K562 (cell line): Measurements from ENCODE around the gene NELFA. TPM values are rescaled to one million over a fixed set of nuclear protein-coding genes. Genes with fewer than 3 reads are reported as not detected.

Experiments used
- ATAC-seq: fragments of 200-7000 bp; cut with Tn5 transposase; 3 replicates; pipeline ENCODE4 v1.9.1; 2020; ENCODE audit warnings: moderate library complexity
- BruUV-seq: library from RNA; stranded (reverse); fragments of 400-500 nt; replicated peaks from 2 replicates; lab custom pipeline; 2021; lab: Mats Ljungman, UMichigan
- CTCF ChIA-PET: fragments of 300-600 bp; formaldehyde crosslinking; extraction: SDS; loops from one replicate; lab custom pipeline; 2021; ENCODE audit warnings: low intra/inter-chr PET ratio; lab: Yijun Ruan, JAX
- POLR2A ChIA-PET: fragments of 300-600, 350-650 bp; sonication (Branson Sonifier 250); formaldehyde crosslinking; extraction: SDS; loops from one replicate; lab custom pipeline; 2021; ENCODE audit warnings: antibody characterized with exemption, inconsistent platforms; lab: Yijun Ruan, JAX
- DNase-seq, 4 experiments: peaks; one replicate each; pipeline versions ENCODE4 v3.0.0 to v3.0.0-alpha.2; 2011 to 2018; ENCODE audit warnings: low spot score in 3 of 4, mixed read lengths in 3 of 4; ENCODE audit errors: extremely low read depth in 1 of 4
- FAIRE-seq: peaks from 2 replicates; lab custom pipeline; 2011; peaks lifted over from hg19 to GRCh38; lab: Jason Lieb, UNC
- H2AFZ ChIP-seq: 2 replicates; pipeline ENCODE4 v1.6.0; 2011; ENCODE audit warnings: low read depth, low read length, control low read depth, inconsistent platforms
- H3K27ac ChIP-seq: fragments of 200-600 bp; 3 replicates; pipeline ENCODE4 v1.8.0; 2011; ENCODE audit warnings: low read depth, mild to moderate bottlenecking, control low read depth, inconsistent platforms, low read length, moderate library complexity, mixed read lengths; ENCODE audit errors: extremely low read depth
- H3K27me3 ChIP-seq, 2 experiments: fragments of 300-600 bp in 1 of 2; 2 replicates in 1 of 2; 3 replicates in 1 of 2; pipeline versions ENCODE4 v1.6.0 to v1.8.0; 2011; ENCODE audit warnings: inconsistent platforms in 2 of 2, low read length in 2 of 2, mild to moderate bottlenecking in 1 of 2, mixed read lengths in 1 of 2, moderate library complexity in 1 of 2; ENCODE audit not compliant: control insufficient read depth in 2 of 2, insufficient read depth in 2 of 2
- H3K36me3 ChIP-seq: fragments of 300-600 bp; 3 replicates; pipeline ENCODE4 v1.8.0; 2011; ENCODE audit warnings: mild to moderate bottlenecking, low read length, inconsistent platforms; ENCODE audit not compliant: control insufficient read depth, insufficient read depth
- H3K4me1 ChIP-seq, 2 experiments: fragments of 200-600 bp in 1 of 2; replicated peaks in 1 of 2; 2 replicates in 1 of 2; 3 replicates in 1 of 2; pipeline versions ENCODE4 v1.5.1 to v1.8.0; 2011; ENCODE audit warnings: inconsistent platforms in 2 of 2, low read length in 2 of 2, mild to moderate bottlenecking in 1 of 2, mixed read lengths in 1 of 2, moderate library complexity in 1 of 2; ENCODE audit not compliant: control insufficient read depth in 2 of 2, insufficient read depth in 2 of 2
- H3K4me2 ChIP-seq: 2 replicates; pipeline ENCODE4 v1.6.1; 2011; ENCODE audit warnings: low read length, control low read depth, inconsistent platforms, mixed read lengths; ENCODE audit not compliant: insufficient read depth
- H3K4me3 ChIP-seq: fragments of 200-600 bp; sonication (generic), shearing (Covaris generic); 2 replicates; pipeline ENCODE4 v1.5.1; 2016; ENCODE audit warnings: control low read depth, inconsistent platforms
- H3K79me2 ChIP-seq: fragments of 200-600 bp; 3 replicates; pipeline ENCODE4 v1.8.0; 2011; ENCODE audit warnings: low read length, inconsistent platforms; ENCODE audit not compliant: control insufficient read depth, insufficient read depth
- H3K9ac ChIP-seq, 2 experiments: 2 replicates each; pipeline versions ENCODE4 v1.6.0 to v1.6.1; 2011; ENCODE audit warnings: low read depth in 2 of 2, low read length in 2 of 2, control low read depth in 1 of 2, inconsistent platforms in 1 of 2, mild to moderate bottlenecking in 1 of 2, mixed read lengths in 1 of 2; ENCODE audit not compliant: insufficient read depth in 1 of 2
- H3K9me1 ChIP-seq: one replicate; pipeline ENCODE4 v1.6.0; 2011; ENCODE audit warnings: inconsistent platforms, mild to moderate bottlenecking, low read length, moderate library complexity; ENCODE audit not compliant: control insufficient read depth, insufficient read depth
- H3K9me3 ChIP-seq: replicated peaks from 2 replicates; pipeline ENCODE4 v1.5.1; 2011; ENCODE audit warnings: low read depth, low read length, inconsistent platforms; ENCODE audit not compliant: control insufficient read depth, insufficient read depth
- H4K20me1 ChIP-seq: replicated peaks from 2 replicates; pipeline ENCODE4 v1.6.1; 2011; ENCODE audit warnings: low read length, inconsistent platforms, mixed read lengths; ENCODE audit not compliant: control insufficient read depth, insufficient read depth
- ARHGAP35 ChIP-seq: fragments of 450-650 bp; IDR thresholded peaks from 2 replicates; pipeline ENCODE4 v1.6.1; 2018; ENCODE audit not compliant: partially characterized antibody
- BRD9 ChIP-seq: fragments of 450-650 bp; IDR thresholded peaks from 2 replicates; pipeline ENCODE4 v1.6.1; 2018; ENCODE audit warnings: low read depth; ENCODE audit not compliant: partially characterized antibody
- CHCHD3 ChIP-seq: fragments of 250-450 bp; sonication (Bioruptor Pico); IDR thresholded peaks from 2 replicates; pipeline ENCODE4 v2.1.2; 2022; ENCODE audit warnings: mild to moderate bottlenecking
- FOXA3 ChIP-seq, 2 experiments: fragments of 450-650 bp in 1 of 2; sonication (generic) in 1 of 2; formaldehyde crosslinking; IDR thresholded peaks in 1 of 2; conservative IDR thresholded peaks in 1 of 2; 2 replicates each; pipeline versions ENCODE4 v1.4.0 to v1.8.0; 2020 to 2022; ENCODE audit warnings: mild to moderate bottlenecking in 2 of 2, missing genetic modification reagents in 1 of 2
- KDM5B ChIP-seq: fragments of 200-600 bp; sonication (generic); IDR thresholded peaks from 2 replicates; pipeline ENCODE4 v1.6.1; 2012; ENCODE audit warnings: low read depth, mild to moderate bottlenecking, moderate library complexity, low read length, control low read depth, inconsistent platforms; ENCODE audit not compliant: insufficient replicate concordance
- MECOM ChIP-seq: fragments of 250-450 bp; sonication (Bioruptor Pico); IDR thresholded peaks from 2 replicates; pipeline ENCODE4 v1.8.0; 2022; ENCODE audit warnings: inconsistent platforms
- MTA1 ChIP-seq: fragments of 450-650 bp; IDR thresholded peaks from 2 replicates; pipeline ENCODE4 v1.6.1; 2017; ENCODE audit warnings: borderline replicate concordance
- MXI1 ChIP-seq: IDR thresholded peaks from 2 replicates; pipeline ENCODE4 v1.6.1; 2011; ENCODE audit warnings: low read depth, mild to moderate bottlenecking, improper control_type of control experiment, low read length
- PHF21A ChIP-seq: fragments of 450-650 bp; IDR thresholded peaks from 2 replicates; pipeline ENCODE4 v1.6.1; 2017; ENCODE audit warnings: low read depth, borderline replicate concordance
- POLR2G ChIP-seq: fragments of 200-400 bp; formaldehyde crosslinking; IDR thresholded peaks from 2 replicates; pipeline ENCODE4 v1.6.1; 2017; ENCODE audit warnings: low read depth, mild to moderate bottlenecking, antibody characterized with exemption, low read length, moderate library complexity
- RBM22 ChIP-seq: fragments of 200-400 bp; formaldehyde crosslinking; IDR thresholded peaks from 2 replicates; pipeline ENCODE4 v1.6.1; 2018; ENCODE audit warnings: low read length, low read depth; ENCODE audit not compliant: poor library complexity, severe bottlenecking
- SMARCE1 ChIP-seq: fragments of 450-650 bp; IDR thresholded peaks from 2 replicates; pipeline ENCODE4 v1.7.1; 2016; ENCODE audit warnings: mild to moderate bottlenecking
- ZNF146 ChIP-seq: IDR thresholded peaks from one replicate; pipeline ENCODE4 v1.6.1; 2018; ENCODE audit warnings: missing compliant biosample characterization; ENCODE audit not compliant: unreplicated experiment
- ZNF445 ChIP-seq: fragments of 250-450 bp; sonication (Bioruptor Pico); IDR thresholded peaks from 2 replicates; pipeline ENCODE4 v1.4.0; 2020; ENCODE audit warnings: low read depth, mild to moderate bottlenecking, moderate library complexity
- ZNF764 ChIP-seq: fragments of 250-450 bp; sonication (Bioruptor Pico); IDR thresholded peaks from 2 replicates; pipeline ENCODE4 v1.4.0; 2020; ENCODE audit warnings: low read depth, mild to moderate bottlenecking, moderate library complexity
- WGBS: fragments of 100-300 bp; shearing (Covaris generic); methylation state at CpG from one replicate; pipeline ENCODE4 v1.1.6; 2016; ENCODE audit warnings: low coverage, mixed read lengths; ENCODE audit not compliant: insufficient coverage; ENCODE audit errors: missing lambda C conversion rate; 5-methylcytosine and 5-hydroxymethylcytosine counted together
- in situ Hi-C: fragments of 300-500 bp; cut with MboI; formaldehyde crosslinking; loops from 4 replicates; pipeline ENCODE4 v1.15.0; 2018; ENCODE audit warnings: inconsistent platforms, mixed read lengths
- intact Hi-C: fragments of 100-400 bp; cut with micrococcal nuclease; formaldehyde crosslinking; loops from 2 replicates; pipeline ENCODE4 v1.14.2; 2022
- polyA plus RNA-seq, 8 experiments: library from polyadenylated mRNA; depleted of rRNA in 4 of 8; stranded (reverse) in 5 of 8; unstranded in 3 of 8; fragments of >200 nt; fragmentation: Nextera tagmentation in 2 of 8; fragmentation: Illumina TruSeq in 1 of 8; extraction: Ambion mirVana in 2 of 8; extraction: Trizol in 1 of 8; gene quantifications; 2 replicates each; pipeline versions ENCODE4 v1.2.1 to v1.2.3, GENCODE V29; 2011 to 2014; ENCODE audit warnings: inconsistent platforms in 1 of 8, missing spikeins in 1 of 8
- total RNA-seq, 7 experiments: library from RNA; depleted of rRNA in 6 of 7; stranded (reverse); fragments of >200 nt in 6 of 7; fragmentation: Illumina TruSeq in 2 of 7; extraction: Trizol in 2 of 7; gene quantifications; 2 replicates each; pipeline versions ENCODE4 v1.2.1 to v1.2.3, GENCODE V29; 2011 to 2021; ENCODE audit warnings: low replicate concordance in 1 of 7
- TF ChIP-seq, protein P1 (sequence below): fragments of 250-450 bp; sonication (Bioruptor Pico); IDR thresholded peaks from 2 replicates; pipeline ENCODE4 v1.5.0; 2021

NELFA gene
- total and polyA plus RNA-seq, 9 of the 15 experiments (the other 6 are each of a cell fraction or from before 2014, with no cell fraction given): 0.76 to 59.6 (median 14.8) TPM

GRCh38 chr4:1952058-1952700 lies 56.6 kb downstream of the NELFA start:
- FAIRE-seq (no peak), DNase-seq (no peak), ATAC-seq (no peak)
- WGBS: 90% methylated on average over 18 of the region's 20 CpGs
- Histone ChIP-seq H3K36me3 (peaks cover 93% of the 10 kb centered on the region), H2AFZ (no peak overlapping the region), H3K9me1 (no peaks in the 10 kb centered on the region), H3K27ac (no peak overlapping the region), H3K4me3 (no peak overlapping the region), H3K4me2 (no peak overlapping the region)
- BruUV-seq: no TSS peak
- CTCF ChIA-PET: no interaction called here
- POLR2A ChIA-PET: interaction anchor here (0.6 to 1.0 kb wide), 3 partner anchors 10 to 54 kb away, joined by 3 read pairs; no protein-coding TSS in a partner anchor
- TF ChIP-seq POLR2G (peak; percentile 46; the same call in 1 of the 2 replicates), FOXA3 (CRISPR knock-in tag; conservative IDR thresholded peaks at IDR 0.05 in 1 of 2, IDR thresholded peaks at IDR 0.05 in 1 of 2) (no peak), RBM22 (peak; percentile 54)
- TF ChIP-seq, all 486 proteins: peak for 2
- intact Hi-C loops: no loop called here
- H3K27me3 ChIP-seq: no peaks in the 10 kb centered on the region
- peaks cover 4% of the 10 kb centered on the region; the same call in 1 of the 2 replicates for H4K20me1 ChIP-seq
- 0 out of 4 replicates have a peak overlapping the region, but pooled peaks of 1 of the 2 experiments have one; percentile 43 for H3K9ac ChIP-seq
- H3K4me1 ChIP-seq: peaks cover 0 to 5% of the 10 kb centered on the region in 2 experiments; a peak in 1 of 5 replicates
- no peaks in the 10 kb centered on the region for H3K9me3 ChIP-seq
- in situ Hi-C loops: no loop called here
- no peaks in the 10 kb centered on the region; the same call in 2 of the 3 replicates for H3K79me2 ChIP-seq

DNA sequence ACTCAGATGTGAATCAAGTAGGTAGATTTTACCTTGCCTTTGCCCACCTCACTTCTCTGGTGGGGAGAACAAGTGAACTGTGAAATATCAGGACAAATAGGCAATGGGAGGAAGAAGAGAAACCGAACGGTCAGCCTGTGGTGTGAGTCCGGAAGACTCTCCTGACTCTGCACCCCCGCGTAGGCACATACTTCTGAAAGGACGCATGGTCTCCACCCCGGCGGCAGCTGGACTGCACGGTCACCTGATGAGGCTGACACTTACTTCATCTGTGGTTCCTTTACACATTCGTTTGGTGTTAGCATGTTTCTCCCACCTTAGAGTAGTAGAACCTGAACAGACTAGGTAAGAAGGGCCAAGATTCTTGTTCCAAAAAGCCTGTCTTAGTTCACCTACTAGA lies 58.4 kb downstream of the NELFA start:
- no peak overlapping the region for H3K4me3 ChIP-seq
- no peaks in the 10 kb centered on the region for H3K9me1 ChIP-seq
- H4K20me1 ChIP-seq: peaks cover 4% of the 10 kb centered on the region; the same call in 1 of the 2 replicates
- FAIRE-seq: no peak
- intact Hi-C loops: no loop called here
- no peak overlapping the region for H2AFZ ChIP-seq
- no peak overlapping the region for H3K4me2 ChIP-seq
- H3K36me3 ChIP-seq: peaks cover 86% of the 10 kb centered on the region
- no TSS peak for BruUV-seq
- ATAC-seq: no peak
- H3K9me3 ChIP-seq: no peaks in the 10 kb centered on the region
- ChIA-PET POLR2A (no interaction called here), CTCF (no interaction called here)
- H3K4me1 ChIP-seq: peaks cover 0 to 5% of the 10 kb centered on the region in 2 experiments; a peak in 1 of 5 replicates
- no peaks in the 10 kb centered on the region for H3K27me3 ChIP-seq
- H3K9ac ChIP-seq: no peak overlapping the region
- no peak for DNase-seq
- in situ Hi-C loops: no loop called here
- no peak overlapping the region for H3K27ac ChIP-seq
- WGBS: 93% methylated on average over 10 of the region's 10 CpGs
- no peaks in the 10 kb centered on the region; the same call in 2 of the 3 replicates for H3K79me2 ChIP-seq
- TF ChIP-seq CHCHD3: no peak
- TF ChIP-seq KDM5B: no peak
- no peak for TF ChIP-seq ZNF445
- no peak for TF ChIP-seq BRD9
- no peak for TF ChIP-seq ARHGAP35
- no peak for TF ChIP-seq MTA1
- no peak for TF ChIP-seq MXI1
- no peak for TF ChIP-seq ZNF146 (CRISPR knock-in tag)
- TF ChIP-seq, protein P1, sequence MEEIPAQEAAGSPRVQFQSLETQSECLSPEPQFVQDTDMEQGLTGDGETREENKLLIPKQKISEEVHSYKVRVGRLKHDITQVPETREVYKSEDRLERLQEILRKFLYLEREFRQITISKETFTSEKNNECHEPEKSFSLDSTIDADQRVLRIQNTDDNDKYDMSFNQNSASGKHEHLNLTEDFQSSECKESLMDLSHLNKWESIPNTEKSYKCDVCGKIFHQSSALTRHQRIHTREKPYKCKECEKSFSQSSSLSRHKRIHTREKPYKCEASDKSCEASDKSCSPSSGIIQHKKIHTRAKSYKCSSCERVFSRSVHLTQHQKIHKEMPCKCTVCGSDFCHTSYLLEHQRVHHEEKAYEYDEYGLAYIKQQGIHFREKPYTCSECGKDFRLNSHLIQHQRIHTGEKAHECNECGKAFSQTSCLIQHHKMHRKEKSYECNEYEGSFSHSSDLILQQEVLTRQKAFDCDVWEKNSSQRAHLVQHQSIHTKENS (CRISPR knock-in tag): no peak
- TF ChIP-seq PHF21A: no peak
- no peak for TF ChIP-seq ZNF764 (CRISPR knock-in tag)
- no peak for TF ChIP-seq MECOM (CRISPR knock-in tag)
- TF ChIP-seq SMARCE1: no peak
